Stimulated activated CD4-positive, alpha-beta T cell treated with anti-CD3 and anti-CD28 coated beads, Interleukin-1b, Interleukin-23, amount 100 ng/mL, for 48 hours (primary cell): ENCODE results near the gene UROS.

Experiments
- DNase-seq: peaks from one replicate; pipeline ENCODE4 v3.0.0-alpha.2; 2020

Gene UROS

GRCh38 chr10:125785791-125786190 lies 37.3 kb downstream of the UROS start:
- no peak for DNase-seq

GRCh38 chr10:125783957-125784356 lies 39.1 kb downstream of the UROS start:
- no peak for DNase-seq

- no peak for DNase-seq
Measured at GRCh38 chr10:125783408-125783807, 39.6 kb downstream of the UROS start.

- DNase-seq: no peak
Measured at GRCh38 chr10:125782616-125783015, 40.4 kb downstream of the UROS start.

- no peak for DNase-seq
Measured at GRCh38 chr10:125782054-125782453, 41.0 kb downstream of the UROS start.

- no peak for DNase-seq
Measured at GRCh38 chr10:125781374-125781773, 41.7 kb downstream of the UROS start.

- DNase-seq: no peak
Measured at GRCh38 chr10:125779403-125780327, 43.4 kb downstream of the UROS start.

- DNase-seq: no peak
Measured at GRCh38 chr10:125778556-125778955, 44.5 kb downstream of the UROS start.

- no peak for DNase-seq
Measured at GRCh38 chr10:125777806-125778205, 45.3 kb downstream of the UROS start.

GRCh38 chr10:125775491-125776106 lies 47.5 kb downstream of the UROS start, which contains the start of gene MMP21:
Gene MMP21, minus strand, starts transcription at chr10:125775821. Its CDS starts 0 bp downstream, at chr10:125775821.
- no peak for DNase-seq

GRCh38 chr10:125774581-125775191 lies 48.4 kb downstream of the UROS start:
- no peak for DNase-seq

GRCh38 chr10:125773687-125774543 lies 49.1 kb downstream of the UROS start:
- no peak for DNase-seq

GRCh38 chr10:125772864-125773180 lies 50.2 kb downstream of the UROS start:
- no peak for DNase-seq

GRCh38 chr10:125772112-125772863 lies 50.8 kb downstream of the UROS start:
- no peak for DNase-seq

- DNase-seq: no peak
Measured at GRCh38 chr10:125770844-125771243, 52.2 kb downstream of the UROS start.

GRCh38 chr10:125769175-125769574 lies 53.9 kb downstream of the UROS start:
- no peak for DNase-seq

GRCh38 chr10:125768219-125768855 lies 54.7 kb downstream of the UROS start:
- DNase-seq: no peak

GRCh38 chr10:125766511-125766910 lies 56.5 kb downstream of the UROS start:
- DNase-seq: no peak

- no peak for DNase-seq
Measured at GRCh38 chr10:125765835-125766234, 57.2 kb downstream of the UROS start.

GRCh38 chr10:125762692-125763648 lies 60.1 kb downstream of the UROS start:
- no peak for DNase-seq
